Neural progenitor cell (in vitro differentiated cells): ENCODE data around the gene ERGIC1.

Experiments used
- EZH2 ChIP-seq: fragments of 200-600 bp; sonication (generic); IDR thresholded peaks from 2 replicates; pipeline ENCODE4 v1.6.1; 2017; ENCODE audit warnings: antibody characterized with exemption, mild to moderate bottlenecking, moderate library complexity
- TF ChIP-seq, protein P1 (sequence below): fragments of 200-600 bp; sonication (generic); IDR thresholded peaks from 2 replicates; pipeline ENCODE4 v1.5.1; 2017; ENCODE audit warnings: antibody characterized with exemption, mild to moderate bottlenecking

DNA sequence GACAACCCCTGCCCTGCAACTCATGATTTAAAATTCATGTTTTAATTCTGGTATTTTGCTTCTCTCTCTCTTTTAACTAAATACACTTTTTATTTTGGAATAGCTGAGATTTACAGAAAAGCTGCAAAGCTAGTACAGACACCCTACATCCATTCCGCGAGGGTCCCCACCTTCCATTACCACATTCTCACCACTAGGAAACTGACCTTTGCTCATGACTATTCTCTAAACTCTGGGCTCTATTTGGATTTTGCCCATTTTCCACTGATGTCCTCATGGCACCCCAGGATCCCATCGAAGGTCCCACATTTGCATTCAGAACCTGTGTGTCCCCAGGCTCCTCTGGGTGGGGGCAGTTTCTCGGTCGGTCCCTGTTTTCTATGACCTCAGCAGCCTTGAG is 11.5 kb downstream of the ERGIC1 start:
- TF ChIP-seq, protein P1, sequence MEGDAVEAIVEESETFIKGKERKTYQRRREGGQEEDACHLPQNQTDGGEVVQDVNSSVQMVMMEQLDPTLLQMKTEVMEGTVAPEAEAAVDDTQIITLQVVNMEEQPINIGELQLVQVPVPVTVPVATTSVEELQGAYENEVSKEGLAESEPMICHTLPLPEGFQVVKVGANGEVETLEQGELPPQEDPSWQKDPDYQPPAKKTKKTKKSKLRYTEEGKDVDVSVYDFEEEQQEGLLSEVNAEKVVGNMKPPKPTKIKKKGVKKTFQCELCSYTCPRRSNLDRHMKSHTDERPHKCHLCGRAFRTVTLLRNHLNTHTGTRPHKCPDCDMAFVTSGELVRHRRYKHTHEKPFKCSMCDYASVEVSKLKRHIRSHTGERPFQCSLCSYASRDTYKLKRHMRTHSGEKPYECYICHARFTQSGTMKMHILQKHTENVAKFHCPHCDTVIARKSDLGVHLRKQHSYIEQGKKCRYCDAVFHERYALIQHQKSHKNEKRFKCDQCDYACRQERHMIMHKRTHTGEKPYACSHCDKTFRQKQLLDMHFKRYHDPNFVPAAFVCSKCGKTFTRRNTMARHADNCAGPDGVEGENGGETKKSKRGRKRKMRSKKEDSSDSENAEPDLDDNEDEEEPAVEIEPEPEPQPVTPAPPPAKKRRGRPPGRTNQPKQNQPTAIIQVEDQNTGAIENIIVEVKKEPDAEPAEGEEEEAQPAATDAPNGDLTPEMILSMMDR: no peak
- no peak for TF ChIP-seq EZH2
